DND-41 (cell line): Measurements from ENCODE around the gene MAP3K9.

Experiments used
- ATAC-seq: fragments of 200-7000 bp; cut with Tn5 transposase; 3 replicates; pipeline ENCODE4 v1.9.1; 2021; ENCODE audit warnings: low read depth; ENCODE audit not compliant: insufficient read depth
- DNase-seq: peaks from one replicate; pipeline ENCODE4 v3.0.0-alpha.2; 2020
- H2AFZ ChIP-seq: 2 replicates; pipeline ENCODE4 v1.6.0; 2012; ENCODE audit warnings: low read depth, low read length
- H3K27ac ChIP-seq: 2 replicates; pipeline ENCODE4 v1.5.1; 2012; ENCODE audit warnings: low read length, inconsistent platforms
- H3K27me3 ChIP-seq: fragments of 200-600 bp; sonication (generic); 2 replicates; pipeline ENCODE4 v1.6.0; 2012; ENCODE audit warnings: low read length, mild to moderate bottlenecking, inconsistent platforms; ENCODE audit not compliant: insufficient read depth, poor library complexity
- H3K36me3 ChIP-seq: 2 replicates; pipeline ENCODE4 v1.5.1; 2012; ENCODE audit warnings: low read length, inconsistent platforms; ENCODE audit not compliant: insufficient read depth
- H3K4me1 ChIP-seq: 2 replicates; pipeline ENCODE4 v1.5.1; 2012; ENCODE audit warnings: mild to moderate bottlenecking, low read length; ENCODE audit not compliant: insufficient read depth
- H3K4me2 ChIP-seq: 2 replicates; pipeline ENCODE4 v1.6.0; 2012; ENCODE audit warnings: mild to moderate bottlenecking, moderate library complexity, low read length, inconsistent platforms; ENCODE audit not compliant: insufficient read depth
- H3K4me3 ChIP-seq, 2 experiments: fragments of 200-600 bp in 1 of 2; shearing (Covaris generic) in 1 of 2; 2 replicates each; pipeline ENCODE4 v1.5.1; 2012 to 2016; ENCODE audit warnings: inconsistent platforms in 2 of 2, low read length in 2 of 2, mild to moderate bottlenecking in 2 of 2, low read depth in 1 of 2, moderate library complexity in 1 of 2
- H3K79me2 ChIP-seq: 2 replicates; pipeline ENCODE4 v1.6.0; 2012; ENCODE audit warnings: low read length, inconsistent platforms; ENCODE audit not compliant: insufficient read depth
- H3K9ac ChIP-seq: 2 replicates; pipeline ENCODE4 v1.6.0; 2012; ENCODE audit warnings: low read depth, mild to moderate bottlenecking, inconsistent platforms, low read length, moderate library complexity
- H3K9me3 ChIP-seq: 2 replicates; pipeline ENCODE4 v1.5.1; 2012; ENCODE audit warnings: low read length, moderate library complexity, mild to moderate bottlenecking, inconsistent platforms; ENCODE audit not compliant: insufficient read depth, severe bottlenecking
- H4K20me1 ChIP-seq: 2 replicates; pipeline ENCODE4 v1.6.0; 2012; ENCODE audit warnings: low read length; ENCODE audit not compliant: insufficient read depth
- EZH2 ChIP-seq: IDR thresholded peaks from 3 replicates; pipeline ENCODE4 v1.6.1; 2012; ENCODE audit warnings: borderline replicate concordance, low read depth, mild to moderate bottlenecking, moderate library complexity, low read length, inconsistent platforms; ENCODE audit not compliant: severe bottlenecking
- TF ChIP-seq, protein P1 (sequence below): IDR thresholded peaks from 2 replicates; pipeline ENCODE4 v1.5.1; 2012; ENCODE audit warnings: borderline replicate concordance, low read length, moderate library complexity, mild to moderate bottlenecking; ENCODE audit not compliant: poor library complexity, severe bottlenecking; ENCODE audit errors: extremely low read depth

MAP3K9 gene

DNA sequence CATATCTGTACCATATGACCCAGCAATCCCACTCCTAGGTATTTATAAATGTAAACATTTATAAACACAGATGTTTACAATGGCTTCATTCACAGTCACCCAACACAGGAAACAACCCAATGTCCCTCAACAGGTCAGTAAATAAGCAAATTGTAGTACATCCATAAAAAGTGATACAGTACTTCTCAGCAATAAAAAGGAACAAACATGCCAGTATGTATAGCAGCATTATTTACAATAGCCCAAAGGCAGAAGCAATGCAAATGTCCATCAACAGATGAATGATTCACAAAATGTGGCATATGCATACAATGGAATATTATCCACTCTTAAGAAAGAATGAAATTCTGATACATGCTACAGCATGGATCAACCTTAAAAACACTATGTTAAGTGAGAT lies 27.6 kb upstream of the MAP3K9 start:
- Histone ChIP-seq H3K4me1 (no peaks in the 10 kb centered on the region), H3K27ac (no peak overlapping the region), H2AFZ (no peak overlapping the region), H3K4me3 (no peak overlapping the region), H3K9ac (no peak overlapping the region), H3K79me2 (no peaks in the 10 kb centered on the region), H3K9me3 (no peaks in the 10 kb centered on the region), H3K4me2 (no peak overlapping the region), H4K20me1 (no peaks in the 10 kb centered on the region), H3K27me3 (no peaks in the 10 kb centered on the region), H3K36me3 (no peaks in the 10 kb centered on the region)
- DNase-seq (no peak), ATAC-seq (no peak)
- no peak for TF ChIP-seq EZH2
- TF ChIP-seq, protein P1, sequence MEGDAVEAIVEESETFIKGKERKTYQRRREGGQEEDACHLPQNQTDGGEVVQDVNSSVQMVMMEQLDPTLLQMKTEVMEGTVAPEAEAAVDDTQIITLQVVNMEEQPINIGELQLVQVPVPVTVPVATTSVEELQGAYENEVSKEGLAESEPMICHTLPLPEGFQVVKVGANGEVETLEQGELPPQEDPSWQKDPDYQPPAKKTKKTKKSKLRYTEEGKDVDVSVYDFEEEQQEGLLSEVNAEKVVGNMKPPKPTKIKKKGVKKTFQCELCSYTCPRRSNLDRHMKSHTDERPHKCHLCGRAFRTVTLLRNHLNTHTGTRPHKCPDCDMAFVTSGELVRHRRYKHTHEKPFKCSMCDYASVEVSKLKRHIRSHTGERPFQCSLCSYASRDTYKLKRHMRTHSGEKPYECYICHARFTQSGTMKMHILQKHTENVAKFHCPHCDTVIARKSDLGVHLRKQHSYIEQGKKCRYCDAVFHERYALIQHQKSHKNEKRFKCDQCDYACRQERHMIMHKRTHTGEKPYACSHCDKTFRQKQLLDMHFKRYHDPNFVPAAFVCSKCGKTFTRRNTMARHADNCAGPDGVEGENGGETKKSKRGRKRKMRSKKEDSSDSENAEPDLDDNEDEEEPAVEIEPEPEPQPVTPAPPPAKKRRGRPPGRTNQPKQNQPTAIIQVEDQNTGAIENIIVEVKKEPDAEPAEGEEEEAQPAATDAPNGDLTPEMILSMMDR: no peak

DNA sequence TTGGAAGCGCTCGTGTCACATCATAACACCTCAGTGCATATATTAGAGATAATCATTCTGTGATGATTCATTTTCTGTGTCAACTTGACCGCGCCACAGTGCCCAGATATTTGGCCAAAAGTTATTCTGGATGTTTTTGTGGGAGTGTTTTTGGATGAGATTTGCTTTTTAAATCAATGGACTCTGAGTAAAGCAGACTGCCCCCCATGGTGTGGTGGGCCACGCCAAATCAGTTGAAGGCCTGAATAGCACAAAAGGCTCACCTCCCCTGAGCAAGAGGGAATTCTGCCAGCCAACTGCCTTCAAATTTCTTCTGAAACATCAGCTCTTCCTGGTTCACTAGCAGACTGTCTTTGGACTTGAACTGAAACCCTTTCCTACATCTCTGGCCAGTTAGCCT lies 24.6 kb upstream of the MAP3K9 start:
- Histone ChIP-seq H2AFZ (no peak overlapping the region), H3K4me2 (no peak overlapping the region), H4K20me1 (no peaks in the 10 kb centered on the region), H3K27me3 (no peaks in the 10 kb centered on the region), H3K27ac (no peak overlapping the region), H3K79me2 (no peaks in the 10 kb centered on the region), H3K9ac (no peak overlapping the region), H3K4me1 (no peaks in the 10 kb centered on the region), H3K4me3 (no peak overlapping the region), H3K36me3 (no peaks in the 10 kb centered on the region), H3K9me3 (no peaks in the 10 kb centered on the region)
- ATAC-seq (no peak), DNase-seq (no peak)
- TF ChIP-seq, protein P1: no peak
- no peak for TF ChIP-seq EZH2

DNA sequence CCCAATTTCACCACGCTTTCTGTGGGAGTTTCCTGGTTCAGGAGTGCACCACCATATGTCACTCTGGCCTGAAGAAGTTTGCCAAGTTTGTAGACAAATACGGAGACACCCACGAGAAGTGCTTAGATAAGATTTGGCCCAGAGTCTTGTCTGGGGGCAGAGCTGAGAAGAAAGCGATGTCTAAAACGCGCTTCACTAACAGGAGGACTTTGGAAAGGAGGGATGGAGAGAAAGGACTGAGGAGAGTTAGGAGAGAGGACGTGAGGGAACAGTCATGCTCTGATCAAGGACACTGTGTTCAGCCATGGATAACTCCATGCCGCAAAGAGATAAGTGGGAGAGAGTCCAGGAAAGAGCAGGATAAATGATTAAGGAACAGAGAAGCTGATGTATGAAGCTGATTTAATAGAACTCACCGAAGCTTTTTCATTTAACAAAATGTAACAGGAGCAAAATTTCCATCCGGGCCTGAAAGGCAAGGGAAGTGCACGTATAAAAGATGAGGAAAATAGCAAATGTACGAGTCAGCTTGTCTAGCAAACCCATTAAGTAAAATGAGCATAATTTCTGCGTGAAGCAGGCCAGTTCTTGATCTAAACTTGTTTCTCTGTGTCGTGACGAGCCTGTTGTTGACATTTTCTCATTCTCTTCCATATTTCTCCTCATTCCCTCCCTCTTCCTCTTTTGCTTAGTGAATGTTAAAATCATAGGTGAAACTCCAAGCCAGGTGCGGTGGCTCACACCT lies 23.4 kb upstream of the MAP3K9 start:
- Histone ChIP-seq H4K20me1 (no peaks in the 10 kb centered on the region), H3K4me1 (no peaks in the 10 kb centered on the region), H3K9me3 (no peaks in the 10 kb centered on the region), H3K4me2 (no peak overlapping the region), H3K4me3 (no peak overlapping the region), H3K27me3 (no peaks in the 10 kb centered on the region), H3K36me3 (no peaks in the 10 kb centered on the region), H3K27ac (no peak overlapping the region), H2AFZ (no peak overlapping the region), H3K79me2 (no peaks in the 10 kb centered on the region), H3K9ac (no peak overlapping the region)
- DNase-seq (no peak), ATAC-seq (no peak)
- no peak for TF ChIP-seq EZH2
- TF ChIP-seq, protein P1: no peak
